CD4-positive, alpha-beta T cell (primary cell): Measurements from ENCODE around the gene OMD. TPM values are rescaled to one million over a fixed set of nuclear protein-coding genes. Genes with fewer than 3 reads are reported as not detected.

Source experiments
- ATAC-seq: fragments of 200-7000 bp; cut with Tn5 transposase; one replicate; pipeline ENCODE4 v1.10.0; 2022; ENCODE audit warnings: mild to moderate bottlenecking; ENCODE audit not compliant: poor library complexity
- CTCF ChIA-PET: fragments of 350-600 bp; sonication (Branson Sonifier 250); formaldehyde crosslinking; loops from one replicate; lab custom pipeline; 2021; ENCODE audit warnings: antibody characterized with exemption, inconsistent platforms; lab: Charles Lee
- POLR2A ChIA-PET: fragments of 350-600 bp; sonication (Branson Sonifier 250); formaldehyde crosslinking; loops from one replicate; lab custom pipeline; 2021; ENCODE audit warnings: antibody characterized with exemption, inconsistent platforms; lab: Charles Lee
- DNase-seq, 14 experiments: peaks; one replicate each; pipeline ENCODE4 v3.0.0-alpha.2; 2013 to 2020; ENCODE audit warnings: mixed read lengths in 2 of 14
- H3K27ac ChIP-seq, 2 donors: one replicate each; pipeline versions ENCODE4 v1.5.1 to v1.7.0; 2013; ENCODE audit warnings: low read length in 2 of 2, low read depth in 1 of 2, mild to moderate bottlenecking in 1 of 2
- H3K27me3 ChIP-seq, 2 experiments: 1 replicate in 1 of 2; 2 replicates in 1 of 2; pipeline versions ENCODE4 v1.6.1 to v1.7.0; 2013; ENCODE audit warnings: low read length in 2 of 2, control low read depth in 1 of 2, mild to moderate bottlenecking in 1 of 2, moderate library complexity in 1 of 2; ENCODE audit not compliant: insufficient read depth in 2 of 2, control insufficient read depth in 1 of 2
- H3K36me3 ChIP-seq: one replicate; pipeline ENCODE4 v1.6.1; 2013; ENCODE audit warnings: low read length, control low read depth; ENCODE audit not compliant: insufficient read depth
- H3K4me1 ChIP-seq: one replicate; pipeline ENCODE4 v1.6.1; 2013; ENCODE audit warnings: low read length, control low read depth; ENCODE audit not compliant: insufficient read depth
- H3K4me3 ChIP-seq: one replicate; pipeline ENCODE4 v1.5.1; 2013; ENCODE audit warnings: mild to moderate bottlenecking, low read length, moderate library complexity
- H3K9me3 ChIP-seq, 2 experiments: 1 replicate in 1 of 2; 2 replicates in 1 of 2; pipeline versions ENCODE4 v1.6.1 to v1.7.0; 2013; ENCODE audit warnings: low read length in 2 of 2, mild to moderate bottlenecking in 2 of 2, control low read depth in 1 of 2, moderate library complexity in 1 of 2; ENCODE audit not compliant: control insufficient read depth in 1 of 2, insufficient read depth in 1 of 2
- H3K27ac Mint-ChIP-seq: one replicate; pipeline ENCODE4 v1.8.0; 2020; ENCODE audit warnings: mixed read lengths
- H3K27me3 Mint-ChIP-seq: one replicate; pipeline ENCODE4 v1.8.0; 2021; ENCODE audit warnings: mixed read lengths
- H3K36me3 Mint-ChIP-seq: one replicate; pipeline ENCODE4 v1.8.0; 2021; ENCODE audit warnings: low read depth, mixed read lengths
- H3K4me1 Mint-ChIP-seq: one replicate; pipeline ENCODE4 v1.8.0; 2021; ENCODE audit warnings: low read depth, mixed read lengths
- H3K4me3 Mint-ChIP-seq: one replicate; pipeline ENCODE4 v1.8.0; 2020; ENCODE audit warnings: mild to moderate bottlenecking, mixed read lengths
- H3K9me3 Mint-ChIP-seq: one replicate; pipeline ENCODE4 v1.8.0; 2020; ENCODE audit warnings: mixed read lengths
- CTCF ChIP-seq: fragments of 200-600 bp; IDR thresholded peaks from one replicate; pipeline ENCODE4 v1.8.0; 2022; ENCODE audit warnings: antibody characterized with exemption, mild to moderate bottlenecking
- intact Hi-C, 2 experiments: fragments of 100-400 bp; cut with DNase I in 1 of 2; cut with micrococcal nuclease in 1 of 2; formaldehyde crosslinking; loops; one replicate each; pipeline versions ENCODE4 v1.15.1 to v1.9.0; 2023 to 2025; cut with DNase I, micrococcal nuclease
- total RNA-seq, 174 experiments: library from RNA in 2 of 174; stranded (reverse) in 2 of 174; gene quantifications; one replicate each; pipeline ENCODE4 v1.2.3 and lab custom pipeline; 2021 to 2026

The OMD gene
- total RNA-seq, 2 experiments from 2014 or later = not detected

GRCh38 chr9:92467041-92467440 is 42.8 kb upstream of the OMD start:
- POLR2A ChIA-PET = interaction anchor here (0.5 kb wide), 1 partner anchor 96 kb away, joined by 3 read pairs; no protein-coding TSS in a partner anchor
- H3K4me1 ChIP-seq = no peaks in the 10 kb centered on the region
- Mint-ChIP-seq H3K27me3 (no peaks in the 10 kb centered on the region), H3K9me3 (no peaks in the 10 kb centered on the region), H3K27ac (no peak overlapping the region), H3K4me3 (no peak overlapping the region), H3K4me1 (no peaks in the 10 kb centered on the region), H3K36me3 (no peaks in the 10 kb centered on the region)
- intact Hi-C loops = no loop called here
- no peaks in the 10 kb centered on the region for H3K27me3 ChIP-seq
- no peak for TF ChIP-seq CTCF
- H3K4me3 ChIP-seq = no peak overlapping the region
- CTCF ChIA-PET = no interaction called here
- H3K9me3 ChIP-seq = no peaks in the 10 kb centered on the region
- ATAC-seq (no peak), DNase-seq (no peak)
- H3K36me3 ChIP-seq = no peaks in the 10 kb centered on the region
- no peak overlapping the region for H3K27ac ChIP-seq

GRCh38 chr9:92463984-92464383 is 39.7 kb upstream of the OMD start:
- Mint-ChIP-seq H3K27me3 (no peaks in the 10 kb centered on the region), H3K4me1 (no peaks in the 10 kb centered on the region), H3K4me3 (no peak overlapping the region), H3K27ac (no peak overlapping the region), H3K36me3 (no peaks in the 10 kb centered on the region), H3K9me3 (no peaks in the 10 kb centered on the region)
- intact Hi-C loops = no loop called here
- no peak overlapping the region for H3K27ac ChIP-seq
- TF ChIP-seq CTCF = no peak
- H3K4me3 ChIP-seq = no peak overlapping the region
- no peaks in the 10 kb centered on the region for H3K4me1 ChIP-seq
- ChIA-PET CTCF (interaction anchor here (1.0 to 1.2 kb wide), 2 partner anchors 10 to 25 kb away, joined by 3 read pairs; no protein-coding TSS in a partner anchor), POLR2A (no interaction called here)
- no peaks in the 10 kb centered on the region for H3K9me3 ChIP-seq
- no peaks in the 10 kb centered on the region for H3K27me3 ChIP-seq
- no peaks in the 10 kb centered on the region for H3K36me3 ChIP-seq
- no peak for DNase-seq
- ATAC-seq = no peak

- Mint-ChIP-seq H3K4me3 (no peak overlapping the region), H3K36me3 (no peaks in the 10 kb centered on the region), H3K4me1 (no peaks in the 10 kb centered on the region), H3K27me3 (no peaks in the 10 kb centered on the region), H3K27ac (no peak overlapping the region), H3K9me3 (no peaks in the 10 kb centered on the region)
- ATAC-seq (no peak), DNase-seq (no peak)
- Histone ChIP-seq H3K4me1 (no peaks in the 10 kb centered on the region), H3K36me3 (no peaks in the 10 kb centered on the region), H3K9me3 (no peaks in the 10 kb centered on the region), H3K27ac (no peak overlapping the region), H3K4me3 (no peak overlapping the region), H3K27me3 (no peaks in the 10 kb centered on the region)
- CTCF ChIA-PET = interaction anchor here (1.0 kb wide), 1 partner anchor 24 kb away, joined by 3 read pairs; no protein-coding TSS in a partner anchor
- POLR2A ChIA-PET = no interaction called here
- TF ChIP-seq CTCF = no peak
- intact Hi-C loops = no loop called here
Observed at GRCh38 chr9:92463387-92463786, 39.1 kb upstream of the OMD start.
